ENCODE results near the gene TRIM39.
A peak's percentile ranks its signal among the peaks of the same experiment; 100 is the strongest.
"Not testable (repeated sequence)": the region's sequence is repeated elsewhere in the genome, so short reads cannot be mapped to it uniquely, and the experiment has no call there.

TRIM39 gene

DNA sequence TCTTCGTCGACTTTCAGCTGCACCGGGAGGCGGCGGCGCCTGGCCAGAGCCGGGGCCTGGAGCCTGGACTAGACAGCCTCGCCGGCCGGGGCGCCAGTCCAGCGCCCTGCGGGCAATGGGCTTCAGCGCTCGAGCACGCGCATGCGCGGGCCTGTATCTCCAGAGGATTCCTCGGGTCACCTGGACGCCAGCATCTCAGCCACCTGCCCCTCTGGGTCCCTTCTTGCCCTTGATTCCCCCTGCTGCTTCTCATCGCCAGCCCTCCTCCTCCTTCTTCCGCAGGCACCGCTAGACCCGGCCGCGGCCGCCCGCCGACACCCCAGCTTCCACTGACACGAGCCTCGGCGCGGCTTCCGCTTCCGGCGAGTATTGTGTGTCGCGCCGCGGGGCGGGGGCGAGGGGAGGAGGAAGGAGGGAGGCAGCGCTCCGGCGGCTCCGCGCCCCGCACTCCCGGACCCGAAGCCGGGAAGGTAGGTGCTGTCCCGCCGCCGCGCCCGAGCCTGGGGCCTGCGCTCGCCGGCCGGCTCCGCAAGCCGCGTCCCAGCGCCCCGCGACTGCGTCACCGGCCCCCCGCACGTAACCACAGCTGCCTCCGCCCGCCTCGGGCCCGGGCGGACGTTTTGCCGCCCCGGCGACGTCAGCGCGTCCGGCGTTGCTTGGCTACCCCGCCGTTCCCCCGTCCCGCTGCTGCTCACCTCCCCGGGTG is at the start of gene TRIM39:
TSS of gene TRIM39 (plus strand) at position 402 of the 706 bp plus-strand sequence. CDS start 2,391 bp downstream, outside the sequence.
- H3K27ac ChIP-seq: peak within 1 kb of the TSS; percentile 94
- TF ChIP-seq CTCF (IDR thresholded peaks at IDR 0.05; ENCODE audit: low read depth, low read length, missing control alignments): no peak
- peak within 1 kb of the TSS; percentile 95 for H3K4me3 ChIP-seq (ENCODE audit: low read depth, low read length)
- in situ Hi-C loops (cut with HindIII; ENCODE audit: low pct_ligation_motif_present, low sequenced_read_pairs): no loop called here
- no peaks in the 10 kb centered on the region for H3K27me3 ChIP-seq (replicated peaks)
- H3K36me3 ChIP-seq (replicated peaks): peaks cover 11% of the 10 kb centered on the region
- DNase-seq: peak; percentile 71

GRCh38 chr6:30280988-30281387 is 45.7 kb upstream of the TRIM39 start:
- H3K36me3 ChIP-seq (replicated peaks); H3K27me3 ChIP-seq (replicated peaks); H3K4me3 ChIP-seq (ENCODE audit: low read depth, low read length); H3K27ac ChIP-seq; DNase-seq; in situ Hi-C loops (cut with HindIII; ENCODE audit: low pct_ligation_motif_present, low sequenced_read_pairs): not testable (repeated sequence)

DNA sequence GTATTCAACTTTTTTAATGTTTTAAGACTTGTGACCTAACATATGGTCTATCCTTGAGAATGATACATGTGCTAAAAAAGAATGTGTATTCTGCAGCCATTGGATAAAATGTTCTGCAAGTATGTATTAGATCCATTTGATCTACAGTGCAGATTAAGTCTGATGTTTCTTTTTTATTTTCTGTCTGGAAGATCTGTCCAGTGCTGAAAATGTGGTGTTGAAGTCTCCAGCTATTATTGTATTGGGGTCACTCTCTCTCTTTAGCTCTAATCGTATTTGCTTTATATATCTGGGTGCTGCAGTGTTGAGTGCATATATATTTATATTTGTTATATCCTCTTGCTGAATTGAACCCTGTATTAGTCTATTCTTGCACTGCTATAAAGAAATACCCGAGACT is 44.2 kb upstream of the TRIM39 start:
- no peaks in the 10 kb centered on the region for H3K36me3 ChIP-seq (replicated peaks)

DNA sequence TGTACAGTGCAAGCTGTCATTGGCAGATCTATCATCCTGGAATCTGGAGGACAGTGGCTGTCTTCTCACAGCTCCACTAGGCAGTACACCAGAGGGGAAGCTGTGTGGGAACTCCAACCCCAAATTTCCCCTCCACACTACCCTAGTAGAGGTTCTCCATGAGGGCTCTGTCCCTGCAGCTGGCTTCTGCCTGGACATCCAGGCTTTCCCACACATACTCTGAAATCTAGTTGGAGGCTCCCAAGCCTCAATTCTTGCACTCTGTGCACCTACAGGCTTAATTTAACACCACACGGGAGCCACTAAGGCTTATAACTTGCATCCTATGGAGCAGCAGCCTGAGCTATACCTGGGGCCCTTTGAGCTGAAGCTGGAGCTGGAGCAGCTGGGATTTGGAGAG is 43.0 kb upstream of the TRIM39 start:
- DNase-seq: no peak
- no peak for TF ChIP-seq CTCF (IDR thresholded peaks at IDR 0.05; ENCODE audit: low read depth, low read length, missing control alignments)
- no peaks in the 10 kb centered on the region for H3K27me3 ChIP-seq (replicated peaks)
- in situ Hi-C loops (cut with HindIII; ENCODE audit: low pct_ligation_motif_present, low sequenced_read_pairs): no loop called here
- H3K4me3 ChIP-seq (ENCODE audit: low read depth, low read length): no peak overlapping the region
- no peak overlapping the region for H3K27ac ChIP-seq
- peaks cover 2% of the 10 kb centered on the region for H3K36me3 ChIP-seq (replicated peaks)

More for the DNA sequence above, 44.2 kb upstream of the TRIM39 start:
- in situ Hi-C loops (cut with HindIII; ENCODE audit: low pct_ligation_motif_present, low sequenced_read_pairs): no loop called here
- no peak for DNase-seq
- no peak overlapping the region for H3K27ac ChIP-seq
- TF ChIP-seq CTCF (IDR thresholded peaks at IDR 0.05; ENCODE audit: low read depth, low read length, missing control alignments): no peak
- H3K4me3 ChIP-seq (ENCODE audit: low read depth, low read length): no peak overlapping the region
- no peaks in the 10 kb centered on the region for H3K27me3 ChIP-seq (replicated peaks)

DNA sequence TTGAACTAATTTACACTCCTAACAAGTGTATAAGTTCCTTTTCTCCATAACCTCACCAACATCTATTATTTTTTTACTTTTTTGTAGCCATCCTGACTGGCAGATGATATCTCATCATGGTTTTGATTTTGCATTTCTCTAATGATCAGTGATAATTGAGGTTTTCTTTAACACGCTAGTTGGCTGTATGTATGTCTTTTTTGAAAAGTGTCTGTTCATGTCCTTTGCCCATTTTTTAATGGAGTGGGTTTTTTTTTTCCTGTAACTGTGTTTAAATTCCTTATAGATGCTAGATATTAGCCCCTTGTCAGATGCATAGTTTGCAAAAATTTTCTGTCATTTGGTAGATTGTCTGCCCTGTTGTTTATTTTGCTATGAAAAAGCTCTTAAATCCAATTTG is 39.6 kb upstream of the TRIM39 start:
- Histone ChIP-seq H3K27me3 (replicated peaks) (no peaks in the 10 kb centered on the region), H3K27ac (no peak overlapping the region), H3K4me3 (ENCODE audit: low read depth, low read length) (no peak overlapping the region), H3K36me3 (replicated peaks) (peaks cover 28% of the 10 kb centered on the region)
- DNase-seq: no peak
- in situ Hi-C loops (cut with HindIII; ENCODE audit: low pct_ligation_motif_present, low sequenced_read_pairs): no loop called here
- no peak for TF ChIP-seq CTCF (IDR thresholded peaks at IDR 0.05; ENCODE audit: low read depth, low read length, missing control alignments)

- Histone ChIP-seq H3K27me3 (replicated peaks) (no peaks in the 10 kb centered on the region), H3K4me3 (ENCODE audit: low read depth, low read length) (no peak overlapping the region), H3K27ac (no peak overlapping the region), H3K36me3 (replicated peaks) (peaks cover 30% of the 10 kb centered on the region)
- TF ChIP-seq CTCF (IDR thresholded peaks at IDR 0.05; ENCODE audit: low read depth, low read length, missing control alignments): no peak
- DNase-seq: no peak
- in situ Hi-C loops (cut with HindIII; ENCODE audit: low pct_ligation_motif_present, low sequenced_read_pairs): no loop called here
These were observed 30.9 kb upstream of the TRIM39 start for GRCh38 chr6:30295837-30296236.

All from brain microvascular endothelial cell (primary cell).